ENCODE data around the gene FAM20C. TPM values are rescaled to one million over a fixed set of nuclear protein-coding genes. Genes with fewer than 3 reads are reported as not detected.

Gene FAM20C
- total RNA-seq, 2 donors from 2014 or later, result 37.8 to 62.0 TPM

- intact Hi-C loops (cut with DNase I), result no loop called here
- no peaks in the 10 kb centered on the region for H3K9me3 ChIP-seq
- WGBS, result 77% methylated on average over 5 of the region's 5 CpGs
- H3K4me3 ChIP-seq, result no peak overlapping the region
- H3K4me1 ChIP-seq (replicated peaks), result no peaks in the 10 kb centered on the region
- no peaks in the 10 kb centered on the region for H3K36me3 ChIP-seq
- no peak for DNase-seq (ENCODE audit: low spot score)
- no peaks in the 10 kb centered on the region for H3K27me3 ChIP-seq (replicated peaks; ENCODE audit: insufficient read depth)
- no peak for TF ChIP-seq POLR2A (IDR thresholded peaks at IDR 0.05)
- TF ChIP-seq POLR2AphosphoS5 (IDR thresholded peaks at IDR 0.05), result no peak
- no peak for TF ChIP-seq CTCF (IDR thresholded peaks at IDR 0.05)
- H3K27ac ChIP-seq, result no peak overlapping the region
These were observed 85.7 kb downstream of the FAM20C start for GRCh38 chr7:278081-278480.

- H3K27me3 ChIP-seq (replicated peaks; ENCODE audit: insufficient read depth), result peaks cover 4% of the 10 kb centered on the region
- no peaks in the 10 kb centered on the region for H3K36me3 ChIP-seq
- intact Hi-C loops (cut with DNase I), result no loop called here
- TF ChIP-seq POLR2A (IDR thresholded peaks at IDR 0.05) (no peak), POLR2AphosphoS5 (IDR thresholded peaks at IDR 0.05) (no peak), CTCF (IDR thresholded peaks at IDR 0.05) (no peak)
- H3K9me3 ChIP-seq, result no peaks in the 10 kb centered on the region
- H3K27ac ChIP-seq, result no peak overlapping the region
- no peak for DNase-seq (ENCODE audit: low spot score)
- WGBS, result 77% methylated on average over 10 of the region's 10 CpGs
- no peaks in the 10 kb centered on the region for H3K4me1 ChIP-seq (replicated peaks)
- no peak overlapping the region for H3K4me3 ChIP-seq
These were observed 87.5 kb downstream of the FAM20C start for GRCh38 chr7:279821-280220.

GRCh38 chr7:280461-280860, 88.1 kb downstream of the FAM20C start:
- Histone ChIP-seq H3K27me3 (replicated peaks; ENCODE audit: insufficient read depth) (peaks cover 6% of the 10 kb centered on the region), H3K4me1 (replicated peaks) (no peaks in the 10 kb centered on the region), H3K27ac (no peak overlapping the region), H3K4me3 (no peak overlapping the region), H3K9me3 (no peaks in the 10 kb centered on the region), H3K36me3 (no peaks in the 10 kb centered on the region)
- TF ChIP-seq POLR2A (IDR thresholded peaks at IDR 0.05) (no peak), CTCF (IDR thresholded peaks at IDR 0.05) (no peak), POLR2AphosphoS5 (IDR thresholded peaks at IDR 0.05) (no peak)
- no peak for DNase-seq (ENCODE audit: low spot score)
- intact Hi-C loops (cut with DNase I), result no loop called here
- 47% methylated on average over 11 of the region's 11 CpGs for WGBS

- WGBS, result 96% methylated on average over 8 of the region's 8 CpGs
- no peak for TF ChIP-seq POLR2AphosphoS5 (IDR thresholded peaks at IDR 0.05)
- TF ChIP-seq CTCF (IDR thresholded peaks at IDR 0.05), result no peak
- no peak for TF ChIP-seq POLR2A (IDR thresholded peaks at IDR 0.05)
- intact Hi-C loops (cut with DNase I), result no loop called here
- Histone ChIP-seq H3K27ac (no peak overlapping the region), H3K27me3 (replicated peaks; ENCODE audit: insufficient read depth) (peaks cover 6% of the 10 kb centered on the region), H3K9me3 (no peaks in the 10 kb centered on the region), H3K4me3 (no peak overlapping the region), H3K4me1 (replicated peaks) (no peaks in the 10 kb centered on the region), H3K36me3 (no peaks in the 10 kb centered on the region)
- no peak for DNase-seq (ENCODE audit: low spot score)
These were observed 89.3 kb downstream of the FAM20C start for GRCh38 chr7:281637-282036.

- Histone ChIP-seq H3K9me3 (no peaks in the 10 kb centered on the region), H3K4me3 (no peak overlapping the region), H3K4me1 (replicated peaks) (no peaks in the 10 kb centered on the region), H3K36me3 (no peaks in the 10 kb centered on the region), H3K27ac (no peak overlapping the region), H3K27me3 (replicated peaks; ENCODE audit: insufficient read depth) (peaks cover 6% of the 10 kb centered on the region)
- no peak for TF ChIP-seq CTCF (IDR thresholded peaks at IDR 0.05)
- TF ChIP-seq POLR2AphosphoS5 (IDR thresholded peaks at IDR 0.05), result no peak
- TF ChIP-seq POLR2A (IDR thresholded peaks at IDR 0.05), result no peak
- WGBS, result 94% methylated on average over 25 of the region's 25 CpGs
- intact Hi-C loops (cut with DNase I), result no loop called here
- no peak for DNase-seq (ENCODE audit: low spot score)
These were observed 90.2 kb downstream of the FAM20C start for GRCh38 chr7:282621-283020.

Measured in prostate gland (tissue), 2 donors.